ENCODE results near the gene EPC1. TPM values are rescaled to one million over a fixed set of nuclear protein-coding genes. Genes with fewer than 3 reads are reported as not detected.

Gene EPC1
- total and polyA plus RNA-seq, 2 of the 8 experiments (the other 6 are each of a cell fraction or from before 2014, with no cell fraction given) = 23.7 to 42.3 TPM

- Histone ChIP-seq H4K20me1 (replicated peaks in 1 of 2; ENCODE audit: control insufficient read depth in 1 of 2, insufficient read depth in 2 of 2, low read length in 2 of 2) (no peaks in the 10 kb centered on the region), H3K27me3 (replicated peaks in 1 of 4; ENCODE audit: control insufficient read depth in 3 of 4, extremely low read depth in 1 of 4, insufficient read depth in 3 of 4, low read length in 3 of 4) (no peaks in the 10 kb centered on the region), H2BK5ac (ENCODE audit: low read depth, low read length) (no peak overlapping the region), H2BK15ac (ENCODE audit: low read length) (no peak overlapping the region), H3K9me3 (ENCODE audit: insufficient read depth in 2 of 2, low read depth in 1 of 2, low read length in 1 of 2) (no peaks in the 10 kb centered on the region), H3K23me2 (ENCODE audit: low read depth, low read length) (no peaks in the 10 kb centered on the region; the same call in 1 of the 2 replicates), H2AK5ac (ENCODE audit: low read depth, low read length) (no peak overlapping the region), H3K79me2 (ENCODE audit: control insufficient read depth in 1 of 2, insufficient read depth in 2 of 2, low read length in 2 of 2) (peaks cover 22 to 36% of the 10 kb centered on the region in 2 experiments), H3K23ac (ENCODE audit: insufficient read length) (no peak overlapping the region), H3K36me3 (ENCODE audit: control insufficient read depth in 2 of 4, insufficient read depth in 4 of 4, low read length in 3 of 4) (peaks cover 0 to 3% (median 0%) of the 10 kb centered on the region in 4 experiments; a peak in 2 of 8 replicates), H3K4ac (replicated peaks; ENCODE audit: insufficient read length, low read depth, low read length) (peak overlapping the region; percentile 83), H4K91ac (replicated peaks; ENCODE audit: insufficient read length, low read length) (peak overlapping the region; percentile 78), H3K4me3 (ENCODE audit: extremely low read depth in 1 of 4, insufficient read depth in 2 of 4, low read depth in 3 of 4, low read length in 4 of 4) (peak overlapping the region; percentile 80 to 98 (median 95)), H2BK20ac (ENCODE audit: low read length) (no peak overlapping the region), H3K79me1 (ENCODE audit: low read depth, low read length) (no peaks in the 10 kb centered on the region), H3K4me2 (ENCODE audit: insufficient read depth in 1 of 2, low read depth in 2 of 2, low read length in 2 of 2) (peak overlapping the region; percentile 78 to 90), H3K4me1 (replicated peaks in 1 of 4; ENCODE audit: control insufficient read depth in 3 of 4, insufficient read depth in 4 of 4, low read length in 3 of 4) (peaks cover 0 to 3% (median 1%) of the 10 kb centered on the region in 4 experiments; a peak in 3 of 7 replicates), H3K56ac (replicated peaks; ENCODE audit: insufficient read length, low read depth, low read length) (peak overlapping the region; percentile 80), H3K14ac (ENCODE audit: insufficient read length) (no peak overlapping the region), H4K5ac (ENCODE audit: insufficient read length, low read depth, low read length) (peak overlapping the region; percentile 82), H3K9ac (replicated peaks in 1 of 4; ENCODE audit: extremely low read depth in 1 of 4, low read depth in 3 of 4, low read length in 3 of 4) (peak overlapping the region; percentile 57 to 100 (median 100)), H3K27ac (ENCODE audit: low read depth, low read length) (peak overlapping the region; percentile 100), H4K8ac (ENCODE audit: extremely low read depth, insufficient read depth, low read length) (peak overlapping the region; percentile 100; the same call in 1 of the 2 replicates), H3K18ac (ENCODE audit: extremely low read depth, low read length) (peak overlapping the region; percentile 84; the same call in 1 of the 2 replicates), H2BK120ac (replicated peaks; ENCODE audit: low read depth, low read length) (no peak overlapping the region), H2BK12ac (ENCODE audit: low read depth, low read length) (no peak overlapping the region), H2AFZ (ENCODE audit: low read length) (no peak overlapping the region)
- FAIRE-seq = no peak
- TF ChIP-seq KDM4A (IDR thresholded peaks at IDR 0.05; ENCODE audit: low read depth, low read length, severe bottlenecking) (peak; percentile 88), CREB1 (IDR thresholded peaks at IDR 0.05) (0 out of 2 replicates have a peak, but pooled peaks have one; percentile 29), RAD21 (IDR thresholded peaks at IDR 0.05 in 1 of 2, conservative IDR thresholded peaks at IDR 0.05 in 1 of 2; ENCODE audit: low read depth in 2 of 2, low read length in 2 of 2) (no peak), CHD1 (IDR thresholded peaks at IDR 0.05; ENCODE audit: low read depth, low read length) (no peak), BRCA1 (IDR thresholded peaks at IDR 0.05; ENCODE audit: low read depth, low read length) (no peak), ASH2L (IDR thresholded peaks at IDR 0.05; ENCODE audit: low read length) (peak; percentile 80), RBBP5 (IDR thresholded peaks at IDR 0.05; ENCODE audit: borderline replicate concordance, low read depth, low read length) (peak; percentile 99; the same call in 1 of the 2 replicates), KDM1A (IDR thresholded peaks at IDR 0.05; ENCODE audit: borderline replicate concordance, low read length) (no peak), EZH2 (IDR thresholded peaks at IDR 0.05; ENCODE audit: low read depth, low read length, severe bottlenecking) (no peak)
- DNase-seq (ENCODE audit: low read depth in 1 of 2, low spot score in 2 of 2) = no peak
- 1% methylated on average over 38 of the region's 49 CpGs; no CpG with 5 or more reads in 1 of the 2 experiments for WGBS, 2 experiments (ENCODE audit: extremely low coverage in 1 of 2, insufficient coverage in 1 of 2, insufficient read length in 1 of 2, insufficient replicate concordance in 2 of 2, low coverage in 1 of 2, low lambda C conversion rate in 2 of 2, missing lambda C conversion rate in 1 of 2)
- ChIA-PET CTCF (ENCODE audit: partially characterized antibody) (interaction anchor here (0.6 to 1.7 kb wide), 5 partner anchors 15 to 152 kb away, joined by 3 to 8 read pairs (median 4); no protein-coding TSS in a partner anchor), POLR2A (ENCODE audit: partially characterized antibody) (interaction anchor here (0.6 to 2.0 kb wide), 11 partner anchors 11 to 81 kb away, joined by 3 to 10 read pairs (median 5); no protein-coding TSS in a partner anchor)
These were observed 535 bp upstream of the EPC1 start for GRCh38 chr10:32347363-32348022.

Measured in H1 (cell line).